Measurements from ENCODE around the gene F5. TPM values are rescaled to one million over a fixed set of nuclear protein-coding genes. Genes with fewer than 3 reads are reported as not detected.

The F5 gene
- total and polyA plus RNA-seq, 2 experiments from 2014 or later: 0.16 TPM; not detected in 1

GRCh38 chr1:169488157-169488556 lies 98.1 kb downstream of the F5 start:
- no peak overlapping the region; the same call in 1 of the 2 replicates for H3K27ac ChIP-seq (ENCODE audit: low read depth)

More at GRCh38 chr1:169488157-169488556, 98.1 kb downstream of the F5 start:
- ATAC-seq (no peak), DNase-seq (ENCODE audit: low spot score) (no peak)
- H3K27me3 ChIP-seq (ENCODE audit: insufficient read depth): no peaks in the 10 kb centered on the region
- Mint-ChIP-seq H3K36me3 (ENCODE audit: low read depth) (no peaks in the 10 kb centered on the region), H3K27ac (no peak overlapping the region), H3K4me1 (peaks cover 40% of the 10 kb centered on the region), H3K4me3 (no peak overlapping the region; the same call in 2 of the 3 replicates), H3K27me3 (ENCODE audit: insufficient read depth, low read depth, poor library complexity) (peaks cover 2% of the 10 kb centered on the region), H3K9me3 (no peaks in the 10 kb centered on the region)
- peaks cover 25% of the 10 kb centered on the region for H3K4me1 ChIP-seq (ENCODE audit: insufficient read depth)
- TF ChIP-seq JUNB (IDR thresholded peaks at IDR 0.05; ENCODE audit: unreplicated experiment): no peak
- no peak for TF ChIP-seq ZNF462 (CRISPR knock-in tag; IDR thresholded peaks at IDR 0.05)
- TF ChIP-seq REST (IDR thresholded peaks at IDR 0.05; ENCODE audit: unreplicated experiment): no peak
- no peak for TF ChIP-seq EZH2phosphoT487 (IDR thresholded peaks at IDR 0.05; ENCODE audit: unreplicated experiment)
- TF ChIP-seq NANOG (IDR thresholded peaks at IDR 0.05; ENCODE audit: borderline replicate concordance): no peak
- no peak for TF ChIP-seq POLR2AphosphoS5 (IDR thresholded peaks at IDR 0.05; ENCODE audit: low read depth)
- TF ChIP-seq ZNF114 (CRISPR knock-in tag; IDR thresholded peaks at IDR 0.05): no peak
- TF ChIP-seq ETS1 (IDR thresholded peaks at IDR 0.05): no peak
- TF ChIP-seq EZH2 (IDR thresholded peaks at IDR 0.05; ENCODE audit: low read depth, unreplicated experiment): no peak
- no peak for TF ChIP-seq ZNF331 (CRISPR knock-in tag; IDR thresholded peaks at IDR 0.05; ENCODE audit: low read depth)
- no peak for TF ChIP-seq CTCF (conservative IDR thresholded peaks at IDR 0.05; ENCODE audit: low read depth in 2 of 2)
- H2AFZ ChIP-seq: no peak overlapping the region
- peaks cover 7% of the 10 kb centered on the region; the same call in 1 of the 2 replicates for H4K20me1 ChIP-seq (replicated peaks; ENCODE audit: insufficient read depth)
- no peaks in the 10 kb centered on the region for H3K9me2 ChIP-seq (ENCODE audit: insufficient read depth)
- H3K36me3 ChIP-seq (ENCODE audit: insufficient read depth): no peaks in the 10 kb centered on the region
- peak overlapping the region; percentile 91; the same call in 1 of the 2 replicates for H3K4me2 ChIP-seq
- 0 out of 2 replicates have a peak overlapping the region, but pooled peaks have one; percentile 14 for H3K4me3 ChIP-seq
- peaks cover 21% of the 10 kb centered on the region for H3K79me2 ChIP-seq (replicated peaks; ENCODE audit: insufficient read depth)
- H3F3A ChIP-seq (replicated peaks; ENCODE audit: low read depth): no peaks in the 10 kb centered on the region; the same call in 1 of the 2 replicates
